Common myeloid progenitor, CD34-positive (primary cell): Measurements from ENCODE around the gene EFHD2.

Source experiments
- CTCF ChIA-PET: fragments of 350-600 bp; sonication (Branson Sonifier 250); formaldehyde crosslinking; loops from one replicate; lab custom pipeline; 2021; ENCODE audit warnings: antibody characterized with exemption; lab: Charles Lee
- POLR2A ChIA-PET: fragments of 350-600 bp; sonication (Branson Sonifier 250); formaldehyde crosslinking; loops from one replicate; lab custom pipeline; 2021; ENCODE audit warnings: antibody characterized with exemption; lab: Charles Lee
- DNase-seq, 3 donors: peaks; one replicate each; pipeline versions ENCODE4 v3.0.0 to v3.0.0-alpha.2; 2013
- H3K27ac ChIP-seq, 2 experiments: 1 replicate in 1 of 2; 2 replicates in 1 of 2; pipeline ENCODE4 v1.7.0; 2013; ENCODE audit warnings: inconsistent platforms in 2 of 2, low read length in 2 of 2, mild to moderate bottlenecking in 2 of 2, low read depth in 1 of 2, moderate library complexity in 1 of 2; ENCODE audit not compliant: severe bottlenecking in 2 of 2, insufficient read depth in 1 of 2, poor library complexity in 1 of 2
- H3K27me3 ChIP-seq, 5 experiments: replicated peaks in 2 of 5; 1 replicate in 3 of 5; 2 replicates in 2 of 5; pipeline versions ENCODE4 v1.6.1 to v1.7.0; 2013; ENCODE audit warnings: low read length in 4 of 5, mild to moderate bottlenecking in 2 of 5, moderate library complexity in 2 of 5, inconsistent platforms in 1 of 5; ENCODE audit not compliant: insufficient read depth in 5 of 5, control insufficient read depth in 4 of 5
- H3K36me3 ChIP-seq, 4 experiments: 1 replicate in 2 of 4; 2 replicates in 2 of 4; pipeline versions ENCODE4 v1.6.1 to v1.7.0; 2013; ENCODE audit warnings: low read length in 3 of 4, control low read depth in 1 of 4, mild to moderate bottlenecking in 1 of 4; ENCODE audit not compliant: control insufficient read depth in 4 of 4, insufficient read depth in 4 of 4
- H3K4me1 ChIP-seq, 4 experiments: 1 replicate in 3 of 4; 2 replicates in 1 of 4; pipeline versions ENCODE4 v1.6.1 to v1.7.1; 2013; ENCODE audit warnings: low read length in 3 of 4, mild to moderate bottlenecking in 3 of 4, control low read depth in 1 of 4, inconsistent platforms in 1 of 4, moderate library complexity in 1 of 4; ENCODE audit not compliant: control insufficient read depth in 4 of 4, insufficient read depth in 4 of 4; ENCODE audit errors: control extremely low read depth in 1 of 4
- H3K4me3 ChIP-seq, 7 experiments: 1 replicate in 4 of 7; 2 replicates in 3 of 7; pipeline versions ENCODE4 v1.5.1 to v1.7.0; 2013; ENCODE audit warnings: mild to moderate bottlenecking in 7 of 7, low read length in 6 of 7, moderate library complexity in 6 of 7, inconsistent platforms in 2 of 7, low read depth in 2 of 7, control low read depth in 1 of 7; ENCODE audit not compliant: insufficient read depth in 4 of 7, control insufficient read depth in 1 of 7; ENCODE audit errors: extremely low read depth in 1 of 7
- H3K9me3 ChIP-seq, 5 experiments: 1 replicate in 4 of 5; 2 replicates in 1 of 5; pipeline versions ENCODE4 v1.6.1 to v1.7.1; 2013; ENCODE audit warnings: low read length in 4 of 5, mild to moderate bottlenecking in 2 of 5, inconsistent platforms in 1 of 5, low read depth in 1 of 5, moderate library complexity in 1 of 5; ENCODE audit not compliant: control insufficient read depth in 4 of 5, insufficient read depth in 2 of 5; ENCODE audit errors: control extremely low read depth in 1 of 5
- WGBS: methylation state at CpG from one replicate; pipeline ENCODE4 v1.1.5; 2013; ENCODE audit not compliant: insufficient coverage; 5-methylcytosine and 5-hydroxymethylcytosine counted together

The EFHD2 gene

DNA sequence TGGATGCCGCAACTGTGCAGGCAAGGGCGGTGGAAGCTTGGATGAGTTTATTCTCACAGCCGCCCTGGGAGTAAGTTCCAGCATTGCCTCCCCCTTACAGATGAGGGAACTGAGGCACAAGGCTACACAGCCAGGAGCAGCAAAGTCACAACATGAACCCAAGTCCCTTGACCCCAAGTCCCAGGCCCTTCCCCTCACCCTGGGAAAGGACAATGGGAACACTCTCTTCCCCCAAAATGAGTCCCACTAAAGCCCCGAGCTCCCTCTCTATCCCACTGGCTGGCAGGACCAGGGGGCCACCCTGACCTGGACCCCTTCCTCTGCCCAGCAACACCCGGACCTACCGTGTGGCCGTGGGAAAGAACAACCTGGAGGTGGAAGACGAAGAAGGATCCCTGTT is 32.4 kb downstream of the EFHD2 start:
- Histone ChIP-seq H3K4me3 (no peak overlapping the region), H3K27ac (no peak overlapping the region), H3K4me1 (peaks cover 0 to 11% (median 3%) of the 10 kb centered on the region in 4 experiments), H3K9me3 (no peaks in the 10 kb centered on the region), H3K27me3 (peaks cover 0 to 7% (median 0%) of the 10 kb centered on the region in 5 experiments), H3K36me3 (no peaks in the 10 kb centered on the region)
- WGBS: 95% methylated on average over 7 of the region's 8 CpGs
- POLR2A ChIA-PET: no interaction called here
- no peak for DNase-seq
- CTCF ChIA-PET: interaction anchor here (2.1 to 3.4 kb wide), 2 partner anchors 9 to 118 kb away, joined by 5 to 14 read pairs; no protein-coding TSS in a partner anchor

DNA sequence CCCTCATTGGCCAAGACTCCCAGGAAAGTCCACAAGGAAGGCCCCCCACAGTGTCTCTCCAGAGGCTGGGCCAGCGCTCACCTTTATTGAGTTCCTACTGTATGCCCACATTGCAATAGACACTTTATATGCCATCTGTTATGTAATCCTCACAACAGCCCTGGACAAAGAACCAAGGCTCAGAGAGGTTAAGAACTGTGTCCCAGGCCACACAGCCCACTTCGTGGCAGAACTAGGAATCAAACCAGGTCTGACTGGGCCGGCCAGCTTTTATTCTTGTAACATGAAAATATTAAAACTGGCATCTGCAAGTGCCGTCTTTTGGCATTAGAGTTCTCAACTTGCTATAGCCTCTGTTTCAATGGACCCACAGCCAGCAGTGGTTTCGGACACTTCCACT is 33.1 kb downstream of the EFHD2 start:
- H3K27ac ChIP-seq: no peak overlapping the region
- H3K36me3 ChIP-seq: no peaks in the 10 kb centered on the region
- H3K9me3 ChIP-seq: no peaks in the 10 kb centered on the region
- no peak for DNase-seq
- peaks cover 0 to 11% (median 3%) of the 10 kb centered on the region in 4 experiments for H3K4me1 ChIP-seq
- peaks cover 0 to 7% (median 0%) of the 10 kb centered on the region in 5 experiments for H3K27me3 ChIP-seq
- ChIA-PET POLR2A (no interaction called here), CTCF (interaction anchor here (3.4 kb wide), 1 partner anchor 119 kb away, joined by 14 read pairs; no protein-coding TSS in a partner anchor)
- no peak overlapping the region for H3K4me3 ChIP-seq
- WGBS: 93% methylated on average over 5 of the region's 5 CpGs

DNA sequence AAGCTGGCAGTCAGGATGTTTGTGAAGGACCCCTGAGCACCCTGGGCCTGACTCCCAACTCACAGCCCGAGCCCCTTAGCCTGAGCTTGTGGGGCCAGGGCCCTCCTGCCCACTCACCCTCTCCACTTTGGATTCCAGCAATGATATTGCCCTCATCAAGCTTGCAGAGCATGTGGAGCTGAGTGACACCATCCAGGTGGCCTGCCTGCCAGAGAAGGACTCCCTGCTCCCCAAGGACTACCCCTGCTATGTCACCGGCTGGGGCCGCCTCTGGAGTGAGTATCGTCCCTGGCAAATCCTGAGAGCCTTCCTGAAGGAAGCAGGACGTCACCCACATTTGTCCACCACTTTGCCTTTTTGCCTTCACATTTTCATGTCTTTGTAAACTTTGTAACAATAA is 33.6 kb downstream of the EFHD2 start:
- Histone ChIP-seq H3K27me3 (peaks cover 0 to 7% (median 0%) of the 10 kb centered on the region in 5 experiments), H3K27ac (no peak overlapping the region), H3K9me3 (no peaks in the 10 kb centered on the region), H3K4me1 (peaks cover 0 to 11% (median 3%) of the 10 kb centered on the region in 4 experiments), H3K36me3 (no peaks in the 10 kb centered on the region), H3K4me3 (no peak overlapping the region)
- ChIA-PET CTCF (interaction anchor here (1.0 to 3.4 kb wide), 2 partner anchors 9 to 119 kb away, joined by 3 to 14 read pairs; no protein-coding TSS in a partner anchor), POLR2A (no interaction called here)
- 98% methylated on average over 5 of the region's 5 CpGs for WGBS
- DNase-seq: no peak

DNA sequence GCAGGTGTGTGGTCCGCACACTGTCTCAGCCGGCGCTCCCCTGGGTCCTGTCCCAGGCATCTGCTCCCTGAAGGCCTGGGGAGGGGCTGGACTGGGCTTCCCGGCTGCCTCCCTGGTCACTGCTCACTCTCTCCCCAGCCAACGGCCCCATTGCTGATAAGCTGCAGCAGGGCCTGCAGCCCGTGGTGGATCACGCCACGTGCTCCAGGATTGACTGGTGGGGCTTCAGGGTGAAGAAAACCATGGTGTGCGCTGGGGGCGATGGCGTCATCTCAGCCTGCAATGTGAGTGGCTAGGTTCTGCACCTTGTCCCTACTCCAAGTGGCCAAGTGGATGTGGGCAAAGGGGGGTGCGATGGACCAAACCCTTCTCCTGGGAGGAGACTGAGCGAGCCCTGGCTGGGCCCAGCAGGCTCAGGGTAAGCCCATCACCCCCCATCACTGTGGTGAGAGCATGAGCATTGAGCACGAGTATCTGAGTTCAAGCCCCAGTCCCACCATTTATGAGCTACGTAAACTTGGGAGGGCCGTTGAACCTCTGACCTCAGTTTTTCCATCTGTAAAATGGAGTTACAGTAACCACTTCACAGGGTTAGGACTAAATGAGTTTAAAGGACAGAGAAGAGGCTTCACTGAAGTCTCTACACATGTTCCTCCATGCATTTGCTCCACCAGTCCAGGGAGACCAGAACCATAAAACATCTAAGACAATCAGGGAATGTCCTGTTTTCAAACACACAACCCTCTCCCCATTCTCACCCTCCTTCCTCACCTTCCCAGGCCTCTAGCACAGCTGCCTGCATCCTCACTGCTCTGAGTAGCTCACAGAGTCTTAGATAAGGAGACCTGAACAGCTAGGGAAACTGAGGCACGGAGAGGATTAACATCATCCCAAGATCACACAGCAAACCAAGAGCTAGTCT is 35.0 kb downstream of the EFHD2 start:
- 92% methylated on average over 16 of the region's 17 CpGs for WGBS
- Histone ChIP-seq H3K4me3 (no peak overlapping the region), H3K9me3 (no peaks in the 10 kb centered on the region), H3K36me3 (no peaks in the 10 kb centered on the region), H3K27ac (no peak overlapping the region), H3K27me3 (peaks cover 0 to 7% (median 0%) of the 10 kb centered on the region in 5 experiments), H3K4me1 (peaks cover 0 to 11% (median 3%) of the 10 kb centered on the region in 4 experiments)
- ChIA-PET POLR2A (interaction anchor here (0.6 kb wide), 1 partner anchor 669 kb away, joined by 3 read pairs; no protein-coding TSS in a partner anchor), CTCF (interaction anchor here (1.0 to 3.4 kb wide), 4 partner anchors 8 to 121 kb away, joined by 3 to 14 read pairs (median 4); no protein-coding TSS in a partner anchor)
- DNase-seq: no peak

DNA sequence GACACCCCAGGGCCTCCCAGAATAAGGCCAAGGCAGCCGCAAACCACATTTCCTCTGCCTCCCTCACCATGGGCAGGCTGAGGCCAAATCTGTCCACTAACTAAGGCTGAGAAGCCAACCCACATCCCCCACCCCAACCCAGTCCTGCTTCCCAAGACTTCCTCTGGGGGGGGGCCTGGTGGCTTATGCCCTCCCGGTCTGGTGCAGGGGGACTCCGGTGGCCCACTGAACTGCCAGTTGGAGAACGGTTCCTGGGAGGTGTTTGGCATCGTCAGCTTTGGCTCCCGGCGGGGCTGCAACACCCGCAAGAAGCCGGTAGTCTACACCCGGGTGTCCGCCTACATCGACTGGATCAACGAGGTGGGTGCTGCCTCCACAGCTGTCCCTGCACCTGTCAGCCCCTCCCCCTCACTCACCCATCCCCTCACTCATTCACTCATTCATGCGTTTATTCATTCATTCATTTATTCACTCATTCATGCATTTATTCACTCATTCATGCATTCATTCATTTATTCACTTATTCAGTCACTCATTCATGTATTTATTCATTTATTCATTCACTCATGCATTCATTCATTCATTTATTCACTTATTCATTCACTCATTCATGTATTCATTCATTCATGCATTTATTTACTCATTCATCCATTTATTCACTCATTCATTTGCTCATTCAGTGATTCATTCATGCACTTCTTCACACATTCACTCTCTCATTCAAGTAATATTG is 35.9 kb downstream of the EFHD2 start:
- ChIA-PET CTCF (interaction anchor here (1.0 to 1.6 kb wide), 2 partner anchors 9 to 14 kb away, joined by 3 to 6 read pairs; no protein-coding TSS in a partner anchor), POLR2A (interaction anchor here (0.6 kb wide), 1 partner anchor 668 kb away, joined by 3 read pairs; no protein-coding TSS in a partner anchor)
- Histone ChIP-seq H3K4me1 (peaks cover 0 to 11% (median 3%) of the 10 kb centered on the region in 4 experiments), H3K9me3 (no peaks in the 10 kb centered on the region), H3K36me3 (no peaks in the 10 kb centered on the region), H3K4me3 (no peak overlapping the region), H3K27me3 (peaks cover 0 to 7% (median 0%) of the 10 kb centered on the region in 5 experiments), H3K27ac (no peak overlapping the region)
- WGBS: 48% methylated on average over 5 of the region's 14 CpGs
- DNase-seq: peak; percentile 10 to 75 (median 72)

DNA sequence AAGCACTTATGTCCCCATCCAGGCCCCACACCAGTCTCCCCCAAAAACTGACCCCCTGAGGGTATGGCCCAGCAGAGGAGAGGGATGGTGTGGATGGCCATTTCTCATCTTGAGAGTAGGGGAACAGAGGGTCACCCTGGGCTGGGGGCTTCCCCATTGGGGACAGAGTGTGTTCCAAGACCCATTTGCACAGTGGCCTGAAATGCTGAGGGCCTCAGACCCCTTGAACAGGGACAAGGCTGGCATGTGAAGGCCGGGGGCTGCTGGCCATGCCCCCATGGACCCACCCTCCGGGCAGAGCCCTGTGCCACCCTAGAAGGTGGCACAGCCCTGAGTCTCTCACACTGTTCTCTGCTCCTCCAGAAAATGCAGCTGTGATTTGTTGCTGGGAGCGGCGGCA is 36.5 kb downstream of the EFHD2 start:
- no peak overlapping the region for H3K27ac ChIP-seq
- WGBS: 100% methylated on average over 2 of the region's 4 CpGs
- H3K4me3 ChIP-seq: no peak overlapping the region
- ChIA-PET POLR2A (no interaction called here), CTCF (interaction anchor here (1.0 kb wide), 1 partner anchor 14 kb away, joined by 3 read pairs; no protein-coding TSS in a partner anchor)
- peaks cover 0 to 2% (median under 1%) of the 10 kb centered on the region in 5 experiments for H3K9me3 ChIP-seq
- H3K36me3 ChIP-seq: no peaks in the 10 kb centered on the region
- no peak for DNase-seq
- H3K27me3 ChIP-seq: peaks cover 0 to 7% (median 0%) of the 10 kb centered on the region in 5 experiments
- peaks cover 0 to 11% (median 3%) of the 10 kb centered on the region in 4 experiments for H3K4me1 ChIP-seq
